Caco-2 (cell line): ENCODE results near the gene TSPAN15. TPM values are rescaled to one million over a fixed set of nuclear protein-coding genes. Genes with fewer than 3 reads are reported as not detected.

Source experiments
- BruUV-seq: library from RNA; stranded (reverse); fragments of 400-500 nt; replicated peaks from 2 replicates; lab custom pipeline; 2021; lab: Mats Ljungman, UMichigan
- CTCF ChIA-PET: fragments of 300-600 bp; sonication (Branson Sonifier 250); formaldehyde crosslinking; loops from one replicate; lab custom pipeline; 2022; ENCODE audit warnings: antibody characterized with exemption; lab: Charles Lee
- POLR2A ChIA-PET: fragments of 300-600 bp; sonication (Branson Sonifier 250); formaldehyde crosslinking; loops from one replicate; lab custom pipeline; 2022; ENCODE audit warnings: antibody characterized with exemption; lab: Charles Lee
- DNase-seq, 2 experiments: peaks; one replicate each; pipeline versions ENCODE4 v3.0.0 to v3.0.0-alpha.2; 2020 to 2022
- H3K27me3 ChIP-seq: replicated peaks from 2 replicates; pipeline ENCODE4 v1.6.0; 2011; ENCODE audit warnings: low read length; ENCODE audit not compliant: control insufficient read depth, insufficient read depth
- H3K36me3 ChIP-seq: 2 replicates; pipeline ENCODE4 v1.5.1; 2011; ENCODE audit warnings: low read length; ENCODE audit not compliant: control insufficient read depth, insufficient read depth
- H3K4me1 ChIP-seq: fragments of 250-450 bp; sonication (Bioruptor Pico); 2 replicates; pipeline ENCODE4 v1.5.1; 2020; ENCODE audit warnings: mild to moderate bottlenecking
- H3K4me3 ChIP-seq: 2 replicates; pipeline ENCODE4 v1.5.1; 2011; ENCODE audit warnings: low read depth, mild to moderate bottlenecking, control low read depth, low read length
- H3K9me3 ChIP-seq: fragments of 250-450 bp; sonication (Bioruptor Pico); 2 replicates; pipeline ENCODE4 v1.5.1; 2020; ENCODE audit warnings: mild to moderate bottlenecking, moderate library complexity
- H3K27ac Mint-ChIP-seq: one replicate; pipeline ENCODE4 v1.8.0; 2022; ENCODE audit warnings: mixed read lengths; ENCODE audit not compliant: unreplicated experiment
- H3K27me3 Mint-ChIP-seq: one replicate; pipeline ENCODE4 v1.8.0; 2022; ENCODE audit warnings: mixed read lengths; ENCODE audit not compliant: insufficient read depth, unreplicated experiment
- H3K36me3 Mint-ChIP-seq: one replicate; pipeline ENCODE4 v1.8.0; 2022; ENCODE audit warnings: mild to moderate bottlenecking, mixed read lengths; ENCODE audit not compliant: insufficient read depth, unreplicated experiment
- H3K4me1 Mint-ChIP-seq: one replicate; pipeline ENCODE4 v1.8.0; 2022; ENCODE audit warnings: low read depth, mixed read lengths; ENCODE audit not compliant: unreplicated experiment
- H3K4me3 Mint-ChIP-seq: one replicate; pipeline ENCODE4 v1.8.0; 2022; ENCODE audit warnings: mild to moderate bottlenecking, moderate library complexity, mixed read lengths; ENCODE audit not compliant: unreplicated experiment
- H3K9me3 Mint-ChIP-seq: one replicate; pipeline ENCODE4 v1.8.0; 2022; ENCODE audit warnings: mixed read lengths; ENCODE audit not compliant: unreplicated experiment
- CTCF ChIP-seq, 2 experiments: fragments of 200-600 bp in 1 of 2; IDR thresholded peaks; 1 replicate in 1 of 2; 2 replicates in 1 of 2; pipeline versions ENCODE4 v1.5.1 to v1.8.0; 2011 to 2022; ENCODE audit warnings: antibody characterized with exemption in 1 of 2, control low read depth in 1 of 2, inconsistent platforms in 1 of 2, low read depth in 1 of 2, low read length in 1 of 2, mild to moderate bottlenecking in 1 of 2, moderate library complexity in 1 of 2; ENCODE audit not compliant: insufficient read depth in 1 of 2, severe bottlenecking in 1 of 2, unreplicated experiment in 1 of 2
- intact Hi-C: fragments of 100-400 bp; cut with micrococcal nuclease; formaldehyde crosslinking; loops from one replicate; pipeline ENCODE4 v1.10.0; 2022; ENCODE audit not compliant: unreplicated experiment
- total RNA-seq: library from RNA; stranded (reverse); gene quantifications from 2 replicates; pipeline ENCODE4 v1.2.3, GENCODE V29; 2022

TSPAN15 gene
- total RNA-seq, 1 experiment from 2014 or later, result 86.5 TPM

DNA sequence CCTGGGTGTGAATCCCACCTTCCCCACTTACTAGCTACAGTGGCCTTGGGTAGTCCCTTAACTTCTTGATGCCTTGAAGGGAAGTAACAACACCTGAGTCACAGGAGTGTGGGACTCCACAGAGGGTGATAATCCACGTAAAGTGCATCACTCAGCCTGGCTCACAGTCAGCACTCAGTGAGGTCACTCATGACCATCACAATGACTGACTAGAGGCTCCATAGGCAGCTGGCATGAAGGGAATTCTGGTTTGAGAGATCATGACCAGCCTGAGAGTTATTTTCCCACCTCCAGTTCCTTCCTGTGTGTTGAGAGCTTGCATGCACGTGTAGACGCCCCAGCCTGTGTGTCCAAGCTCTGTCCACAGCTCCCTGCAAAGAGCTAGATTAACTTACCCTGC lies 87.2 kb downstream of the TSPAN15 start:
- ChIA-PET CTCF (no interaction called here), POLR2A (no interaction called here)
- no TSS peak for BruUV-seq
- Mint-ChIP-seq H3K36me3 (no peaks in the 10 kb centered on the region), H3K4me1 (no peaks in the 10 kb centered on the region), H3K27ac (no peak overlapping the region), H3K27me3 (peaks cover 3% of the 10 kb centered on the region), H3K9me3 (peaks cover 46% of the 10 kb centered on the region), H3K4me3 (no peak overlapping the region)
- Histone ChIP-seq H3K4me3 (no peak overlapping the region), H3K36me3 (no peaks in the 10 kb centered on the region), H3K27me3 (no peaks in the 10 kb centered on the region), H3K4me1 (no peaks in the 10 kb centered on the region), H3K9me3 (peaks cover 21% of the 10 kb centered on the region)
- no peak for DNase-seq
- intact Hi-C loops, result no loop called here
- no peak for TF ChIP-seq CTCF (IDR thresholded peaks at IDR 0.05; ENCODE audit: insufficient read depth in 1 of 2, low read depth in 1 of 2, low read length in 1 of 2, severe bottlenecking in 1 of 2, unreplicated experiment in 1 of 2)

- Mint-ChIP-seq H3K4me3 (no peak overlapping the region), H3K4me1 (no peaks in the 10 kb centered on the region), H3K27ac (no peak overlapping the region), H3K9me3 (peaks cover 55% of the 10 kb centered on the region), H3K36me3 (no peaks in the 10 kb centered on the region), H3K27me3 (peaks cover 7% of the 10 kb centered on the region)
- Histone ChIP-seq H3K4me3 (no peak overlapping the region), H3K9me3 (peaks cover 21% of the 10 kb centered on the region), H3K36me3 (no peaks in the 10 kb centered on the region), H3K4me1 (no peaks in the 10 kb centered on the region), H3K27me3 (no peaks in the 10 kb centered on the region)
- ChIA-PET CTCF (no interaction called here), POLR2A (interaction anchor here (0.6 kb wide), 1 partner anchor 44 kb away, joined by 3 read pairs; no protein-coding TSS in a partner anchor)
- BruUV-seq, result no TSS peak
- no peak for DNase-seq
- intact Hi-C loops, result no loop called here
- TF ChIP-seq CTCF (IDR thresholded peaks at IDR 0.05; ENCODE audit: insufficient read depth in 1 of 2, low read depth in 1 of 2, low read length in 1 of 2, severe bottlenecking in 1 of 2, unreplicated experiment in 1 of 2), result no peak
Measured at GRCh38 chr10:69541463-69541862, 90.2 kb downstream of the TSPAN15 start.

GRCh38 chr10:69549959-69550358 lies 98.7 kb downstream of the TSPAN15 start:
- BruUV-seq, result no TSS peak
- peaks cover 11% of the 10 kb centered on the region for H3K27me3 Mint-ChIP-seq
- POLR2A ChIA-PET, result no interaction called here

More at GRCh38 chr10:69549959-69550358, 98.7 kb downstream of the TSPAN15 start:
- no peaks in the 10 kb centered on the region for H3K4me1 ChIP-seq
- CTCF ChIA-PET, result no interaction called here
- no peaks in the 10 kb centered on the region for H3K36me3 Mint-ChIP-seq
- no peak for TF ChIP-seq CTCF (IDR thresholded peaks at IDR 0.05; ENCODE audit: insufficient read depth in 1 of 2, low read depth in 1 of 2, low read length in 1 of 2, severe bottlenecking in 1 of 2, unreplicated experiment in 1 of 2)
- H3K9me3 ChIP-seq, result peaks cover 32% of the 10 kb centered on the region
- DNase-seq, result no peak
- intact Hi-C loops, result no loop called here
- H3K36me3 ChIP-seq, result no peaks in the 10 kb centered on the region
- H3K4me3 Mint-ChIP-seq, result no peak overlapping the region
- no peak overlapping the region for H3K4me3 ChIP-seq
- H3K9me3 Mint-ChIP-seq, result peaks cover 47% of the 10 kb centered on the region
- H3K27ac Mint-ChIP-seq, result no peak overlapping the region
- H3K4me1 Mint-ChIP-seq, result no peaks in the 10 kb centered on the region
- no peaks in the 10 kb centered on the region for H3K27me3 ChIP-seq
